SU-DHL-6 (cell line): ENCODE results near the gene TBCK.

Experiments
- H2AFZ ChIP-seq: fragments of 200-600 bp; sonication (generic); 2 replicates; pipeline ENCODE4 v1.6.1; 2014; ENCODE audit warnings: low read depth, mild to moderate bottlenecking, moderate library complexity, mixed read lengths, antibody characterized with exemption, low read length; ENCODE audit not compliant: severe bottlenecking
- H3F3A ChIP-seq: fragments of 200-600 bp; shearing (Covaris generic); 2 replicates; pipeline ENCODE4 v1.6.0; 2016; ENCODE audit warnings: antibody characterized with exemption, mild to moderate bottlenecking; ENCODE audit not compliant: insufficient read depth
- H3K27ac ChIP-seq: fragments of 200-600 bp; sonication (generic); 2 replicates; pipeline ENCODE4 v1.5.1; 2016; ENCODE audit warnings: low read depth, mild to moderate bottlenecking, low read length, moderate library complexity, mixed read lengths
- H3K27me3 ChIP-seq: fragments of 200-600 bp; sonication (generic), shearing (Covaris generic); 2 replicates; pipeline ENCODE4 v1.6.0; 2014; ENCODE audit warnings: mild to moderate bottlenecking, low read length
- H3K36me3 ChIP-seq: fragments of 200-600 bp; sonication (generic); 2 replicates; pipeline ENCODE4 v1.6.1; 2014; ENCODE audit warnings: mild to moderate bottlenecking, low read length, mixed read lengths
- H3K4me2 ChIP-seq: fragments of 300-600, 200-600 bp; shearing (Covaris generic), sonication (generic); 2 replicates; pipeline ENCODE4 v1.6.0; 2014; ENCODE audit warnings: low read length, low read depth, mild to moderate bottlenecking; ENCODE audit not compliant: poor library complexity, severe bottlenecking
- H3K4me3 ChIP-seq: fragments of 200-600 bp; sonication (generic); 2 replicates; pipeline ENCODE4 v1.5.1; 2014; ENCODE audit warnings: antibody characterized with exemption, low read length, mild to moderate bottlenecking, mixed read lengths; ENCODE audit not compliant: insufficient read depth, poor library complexity, severe bottlenecking
- H3K79me2 ChIP-seq: fragments of 200-600 bp; sonication (generic); 2 replicates; pipeline ENCODE4 v1.6.1; 2014; ENCODE audit warnings: mild to moderate bottlenecking, low read length, moderate library complexity; ENCODE audit not compliant: insufficient read depth
- H3K9ac ChIP-seq: fragments of 200-600 bp; sonication (generic); 2 replicates; pipeline ENCODE4 v1.7.0; 2014; ENCODE audit warnings: mild to moderate bottlenecking, low read length
- H3K9me2 ChIP-seq: fragments of 200-600 bp; sonication (generic); replicated peaks from 2 replicates; pipeline ENCODE4 v1.6.1; 2014; ENCODE audit warnings: low read length; ENCODE audit not compliant: insufficient read depth
- H3K9me3 ChIP-seq: fragments of 200-600 bp; sonication (generic); 2 replicates; pipeline ENCODE4 v1.6.1; 2014; ENCODE audit warnings: low read length, mixed read lengths; ENCODE audit not compliant: insufficient read depth
- H4K20me1 ChIP-seq: fragments of 200-600 bp; sonication (generic); 2 replicates; pipeline ENCODE4 v1.6.1; 2014; ENCODE audit warnings: low read depth, mild to moderate bottlenecking, antibody characterized with exemption, low read length, moderate library complexity, mixed read lengths
- EZH2phosphoT487 ChIP-seq: fragments of 200-600 bp; sonication (generic), shearing (Covaris generic); conservative IDR thresholded peaks from 2 replicates; pipeline ENCODE4 v1.6.1; 2018; ENCODE audit warnings: mild to moderate bottlenecking, antibody characterized with exemption, low read length, moderate library complexity, mixed read lengths
- TF ChIP-seq, protein P1 (sequence below): fragments of 200-600 bp; sonication (generic); IDR thresholded peaks from one replicate; pipeline ENCODE4 v1.5.1; 2017; ENCODE audit warnings: antibody characterized with exemption, mild to moderate bottlenecking, low read length, moderate library complexity; ENCODE audit not compliant: insufficient read depth, poor library complexity, severe bottlenecking

The TBCK gene

DNA sequence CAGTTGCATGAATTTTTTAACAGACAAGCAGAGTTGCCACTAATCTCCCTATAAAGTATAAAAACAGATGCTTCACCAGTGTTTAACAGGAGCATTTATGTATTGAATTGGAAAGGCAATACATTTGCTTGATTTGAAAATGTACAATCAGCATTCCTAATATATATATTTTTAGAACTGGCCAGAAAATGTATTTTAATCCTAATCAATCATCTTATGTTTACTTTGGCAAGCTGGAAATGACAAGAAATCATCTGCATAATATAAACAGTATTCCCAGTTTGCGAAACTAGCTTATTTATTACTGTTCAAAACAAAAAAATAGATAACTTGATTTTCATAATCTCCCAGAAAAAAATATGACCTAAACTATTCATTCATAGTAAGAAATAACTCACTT, 123.9 kb downstream of the TBCK start:
- no peaks in the 10 kb centered on the region for H3K27me3 ChIP-seq
- H3K4me2 ChIP-seq: no peak overlapping the region
- no peak overlapping the region for H3K27ac ChIP-seq
- H4K20me1 ChIP-seq: no peaks in the 10 kb centered on the region
- H3K9me2 ChIP-seq: no peaks in the 10 kb centered on the region
- H3K9ac ChIP-seq: no peak overlapping the region
- H2AFZ ChIP-seq: no peak overlapping the region
- H3K9me3 ChIP-seq: no peaks in the 10 kb centered on the region
- H3K36me3 ChIP-seq: no peaks in the 10 kb centered on the region
- H3K4me3 ChIP-seq: no peak overlapping the region
- no peaks in the 10 kb centered on the region for H3K79me2 ChIP-seq
- TF ChIP-seq EZH2phosphoT487: no peak
- TF ChIP-seq, protein P1, sequence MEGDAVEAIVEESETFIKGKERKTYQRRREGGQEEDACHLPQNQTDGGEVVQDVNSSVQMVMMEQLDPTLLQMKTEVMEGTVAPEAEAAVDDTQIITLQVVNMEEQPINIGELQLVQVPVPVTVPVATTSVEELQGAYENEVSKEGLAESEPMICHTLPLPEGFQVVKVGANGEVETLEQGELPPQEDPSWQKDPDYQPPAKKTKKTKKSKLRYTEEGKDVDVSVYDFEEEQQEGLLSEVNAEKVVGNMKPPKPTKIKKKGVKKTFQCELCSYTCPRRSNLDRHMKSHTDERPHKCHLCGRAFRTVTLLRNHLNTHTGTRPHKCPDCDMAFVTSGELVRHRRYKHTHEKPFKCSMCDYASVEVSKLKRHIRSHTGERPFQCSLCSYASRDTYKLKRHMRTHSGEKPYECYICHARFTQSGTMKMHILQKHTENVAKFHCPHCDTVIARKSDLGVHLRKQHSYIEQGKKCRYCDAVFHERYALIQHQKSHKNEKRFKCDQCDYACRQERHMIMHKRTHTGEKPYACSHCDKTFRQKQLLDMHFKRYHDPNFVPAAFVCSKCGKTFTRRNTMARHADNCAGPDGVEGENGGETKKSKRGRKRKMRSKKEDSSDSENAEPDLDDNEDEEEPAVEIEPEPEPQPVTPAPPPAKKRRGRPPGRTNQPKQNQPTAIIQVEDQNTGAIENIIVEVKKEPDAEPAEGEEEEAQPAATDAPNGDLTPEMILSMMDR: no peak
- H3F3A ChIP-seq: no peaks in the 10 kb centered on the region

DNA sequence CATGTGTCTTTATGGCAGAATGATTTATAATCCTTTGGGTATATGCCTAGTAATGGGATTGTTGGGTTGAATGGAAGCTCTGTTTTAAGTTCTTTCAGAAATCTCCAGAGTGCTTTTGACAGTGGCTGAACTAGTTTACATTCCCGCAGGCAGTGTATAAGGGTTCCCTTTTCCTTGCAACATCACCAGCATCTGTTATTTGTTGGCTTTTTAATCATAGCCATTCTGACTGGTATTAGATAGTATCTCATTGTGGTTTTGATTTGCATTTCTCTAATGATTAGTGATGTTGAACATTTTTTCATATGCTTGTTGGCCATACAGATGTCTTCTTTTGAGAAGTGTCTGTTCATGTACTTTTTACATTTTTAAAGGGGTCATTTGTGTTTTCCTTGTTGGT, 129.8 kb downstream of the TBCK start:
- H3K27me3 ChIP-seq: no peaks in the 10 kb centered on the region
- no peak overlapping the region for H2AFZ ChIP-seq
- H3K9ac ChIP-seq: no peak overlapping the region
- no peak overlapping the region for H3K27ac ChIP-seq
- H4K20me1 ChIP-seq: no peaks in the 10 kb centered on the region
- no peak overlapping the region for H3K4me2 ChIP-seq
- H3K36me3 ChIP-seq: no peaks in the 10 kb centered on the region
- no peaks in the 10 kb centered on the region for H3K9me3 ChIP-seq
- no peak overlapping the region for H3K4me3 ChIP-seq
- H3K9me2 ChIP-seq: no peaks in the 10 kb centered on the region
- no peaks in the 10 kb centered on the region for H3K79me2 ChIP-seq
- no peaks in the 10 kb centered on the region for H3F3A ChIP-seq
- TF ChIP-seq, protein P1: no peak
- TF ChIP-seq EZH2phosphoT487: no peak

DNA sequence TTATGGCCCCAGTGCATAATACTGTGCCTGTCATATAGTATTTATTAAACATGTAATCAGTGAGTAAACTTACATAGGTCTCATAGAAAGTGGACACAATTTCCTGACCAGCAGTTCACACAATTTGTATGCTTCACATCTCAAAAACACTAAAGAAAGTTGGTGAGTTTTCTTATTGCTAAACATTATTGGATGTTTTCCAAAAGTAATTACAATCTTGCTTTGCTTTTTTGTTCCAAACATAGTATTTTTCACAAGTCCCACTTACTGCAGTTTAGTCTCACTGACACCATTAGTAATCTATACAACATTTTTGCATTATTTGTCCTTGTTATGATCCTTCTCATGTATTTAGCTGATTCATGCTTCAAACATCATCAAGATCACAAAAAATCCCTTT, 132.5 kb downstream of the TBCK start:
- no peak overlapping the region for H3K4me3 ChIP-seq
- H3K9me2 ChIP-seq: no peaks in the 10 kb centered on the region
- no peak overlapping the region for H3K27ac ChIP-seq
- no peaks in the 10 kb centered on the region for H3K9me3 ChIP-seq
- H3K9ac ChIP-seq: no peak overlapping the region
- TF ChIP-seq, protein P1: no peak
- no peak for TF ChIP-seq EZH2phosphoT487
- no peaks in the 10 kb centered on the region for H3K79me2 ChIP-seq
- no peaks in the 10 kb centered on the region for H3K27me3 ChIP-seq
- no peaks in the 10 kb centered on the region for H3K36me3 ChIP-seq
- no peaks in the 10 kb centered on the region for H3F3A ChIP-seq
- no peaks in the 10 kb centered on the region for H4K20me1 ChIP-seq
- H3K4me2 ChIP-seq: no peak overlapping the region
- no peak overlapping the region for H2AFZ ChIP-seq

DNA sequence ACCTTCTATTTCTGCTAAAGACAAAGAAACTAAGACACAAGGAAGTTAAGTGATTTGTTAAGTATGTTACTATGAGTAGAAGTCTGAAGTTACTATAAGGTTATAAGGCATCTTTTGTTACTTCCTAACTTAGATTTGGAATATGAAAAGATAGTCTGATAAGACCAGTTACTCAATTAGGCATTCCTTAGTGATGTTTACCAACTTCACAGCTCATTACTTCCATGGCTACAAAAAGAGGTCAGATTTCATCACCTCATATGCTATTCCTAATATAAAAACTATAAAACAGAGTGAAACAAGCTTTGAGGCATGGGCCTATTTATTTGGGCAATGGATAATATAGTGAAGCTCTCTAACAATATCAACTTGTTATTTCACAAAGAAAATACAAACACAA, 143.1 kb downstream of the TBCK start:
- no peaks in the 10 kb centered on the region for H3K27me3 ChIP-seq
- no peak overlapping the region for H3K4me3 ChIP-seq
- no peaks in the 10 kb centered on the region for H4K20me1 ChIP-seq
- H3K27ac ChIP-seq: no peak overlapping the region
- no peak overlapping the region for H3K4me2 ChIP-seq
- H3K36me3 ChIP-seq: no peaks in the 10 kb centered on the region
- H3K9me3 ChIP-seq: no peaks in the 10 kb centered on the region
- no peak overlapping the region for H2AFZ ChIP-seq
- H3K9ac ChIP-seq: no peak overlapping the region
- no peaks in the 10 kb centered on the region for H3F3A ChIP-seq
- H3K9me2 ChIP-seq: no peaks in the 10 kb centered on the region
- H3K79me2 ChIP-seq: no peaks in the 10 kb centered on the region
- TF ChIP-seq, protein P1: no peak
- no peak for TF ChIP-seq EZH2phosphoT487
